GM12875 (cell line): ENCODE data around the gene KCNG2.
"Not testable (repeated sequence)": the region's sequence is repeated elsewhere in the genome, so short reads cannot be mapped to it uniquely, and the experiment has no call there.

Source experiments
- H3K4me3 ChIP-seq: one replicate; pipeline ENCODE4 v1.5.1; 2011; ENCODE audit warnings: low read depth, low read length, control low read depth
- TF ChIP-seq, protein P1 (sequence below): IDR thresholded peaks from 2 replicates; pipeline ENCODE4 v1.5.1; 2011; ENCODE audit warnings: low read depth, mild to moderate bottlenecking, control low read depth, inconsistent platforms, low read length, moderate library complexity, borderline replicate concordance; ENCODE audit not compliant: insufficient read depth

KCNG2 gene

GRCh38 chr18:79874553-79875530, 77.1 kb downstream of the KCNG2 start:
- no peak overlapping the region for H3K4me3 ChIP-seq
- TF ChIP-seq, protein P1, sequence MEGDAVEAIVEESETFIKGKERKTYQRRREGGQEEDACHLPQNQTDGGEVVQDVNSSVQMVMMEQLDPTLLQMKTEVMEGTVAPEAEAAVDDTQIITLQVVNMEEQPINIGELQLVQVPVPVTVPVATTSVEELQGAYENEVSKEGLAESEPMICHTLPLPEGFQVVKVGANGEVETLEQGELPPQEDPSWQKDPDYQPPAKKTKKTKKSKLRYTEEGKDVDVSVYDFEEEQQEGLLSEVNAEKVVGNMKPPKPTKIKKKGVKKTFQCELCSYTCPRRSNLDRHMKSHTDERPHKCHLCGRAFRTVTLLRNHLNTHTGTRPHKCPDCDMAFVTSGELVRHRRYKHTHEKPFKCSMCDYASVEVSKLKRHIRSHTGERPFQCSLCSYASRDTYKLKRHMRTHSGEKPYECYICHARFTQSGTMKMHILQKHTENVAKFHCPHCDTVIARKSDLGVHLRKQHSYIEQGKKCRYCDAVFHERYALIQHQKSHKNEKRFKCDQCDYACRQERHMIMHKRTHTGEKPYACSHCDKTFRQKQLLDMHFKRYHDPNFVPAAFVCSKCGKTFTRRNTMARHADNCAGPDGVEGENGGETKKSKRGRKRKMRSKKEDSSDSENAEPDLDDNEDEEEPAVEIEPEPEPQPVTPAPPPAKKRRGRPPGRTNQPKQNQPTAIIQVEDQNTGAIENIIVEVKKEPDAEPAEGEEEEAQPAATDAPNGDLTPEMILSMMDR: no peak

GRCh38 chr18:79875531-79875919, 77.8 kb downstream of the KCNG2 start:
- TF ChIP-seq, protein P1: no peak

GRCh38 chr18:79875931-79876461, 78.3 kb downstream of the KCNG2 start:
- no peak overlapping the region for H3K4me3 ChIP-seq
- TF ChIP-seq, protein P1: no peak

More at GRCh38 chr18:79875531-79875919, 77.8 kb downstream of the KCNG2 start:
- no peak overlapping the region for H3K4me3 ChIP-seq

GRCh38 chr18:79876497-79876896, 78.8 kb downstream of the KCNG2 start:
- TF ChIP-seq, protein P1: no peak
- H3K4me3 ChIP-seq: no peak overlapping the region

GRCh38 chr18:79877163-79878091, 79.7 kb downstream of the KCNG2 start:
- H3K4me3 ChIP-seq: no peak overlapping the region
- TF ChIP-seq, protein P1: no peak

GRCh38 chr18:79878246-79878645, 80.5 kb downstream of the KCNG2 start:
- H3K4me3 ChIP-seq: not testable (repeated sequence)

- TF ChIP-seq, protein P1: no peak
- no peak overlapping the region for H3K4me3 ChIP-seq
Measured at GRCh38 chr18:79878741-79879378, 81.1 kb downstream of the KCNG2 start.
